ENCODE results near the gene ZNF273. TPM values are rescaled to one million over a fixed set of nuclear protein-coding genes. Genes with fewer than 3 reads are reported as not detected.

ZNF273 gene
- total and polyA plus RNA-seq, 10 of the 15 experiments (the other 5 are each of a cell fraction or from before 2014, with no cell fraction given), result 4.8 to 12.3 (median 7.8) TPM

DNA sequence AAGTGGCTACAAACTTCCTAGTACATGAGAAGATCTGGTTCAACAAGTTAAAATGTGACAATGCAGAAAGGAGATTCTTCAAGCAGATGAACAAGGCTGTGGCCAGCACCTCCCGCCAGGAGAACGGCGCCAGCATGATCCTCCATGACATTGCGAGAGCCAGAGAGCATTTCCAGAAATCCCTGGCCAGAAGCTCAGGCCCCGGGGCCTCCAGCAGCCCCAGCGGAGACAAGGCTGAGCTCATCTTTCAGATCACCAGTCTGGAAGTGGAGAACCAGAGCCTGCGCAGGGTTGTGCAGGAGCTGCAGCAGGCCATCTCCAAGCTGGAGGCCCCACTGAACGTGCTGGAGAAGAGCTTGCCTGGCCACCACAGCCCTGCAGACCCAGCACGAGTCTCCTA, 40.1 kb upstream of the ZNF273 start:
- Histone ChIP-seq H2AFZ (ENCODE audit: control insufficient read depth, low read depth, low read length) (no peak overlapping the region), H3K4me1 (ENCODE audit: control insufficient read depth, insufficient read depth, low read length) (no peaks in the 10 kb centered on the region), H3K4me2 (ENCODE audit: control insufficient read depth, insufficient read depth) (no peak overlapping the region), H4K20me1 (ENCODE audit: control insufficient read depth, insufficient read depth) (no peaks in the 10 kb centered on the region), H3K4me3 (no peak overlapping the region), H3K9ac (ENCODE audit: control insufficient read depth, insufficient read depth, low read length) (no peak overlapping the region), H3K36me3 (ENCODE audit: control insufficient read depth in 2 of 2, insufficient read depth in 2 of 2, low read length in 1 of 2) (no peaks in the 10 kb centered on the region), H3K9me3 (replicated peaks; ENCODE audit: control insufficient read depth, insufficient read depth, low read length) (no peaks in the 10 kb centered on the region; the same call in 2 of the 3 replicates), H3K79me2 (ENCODE audit: control insufficient read depth, insufficient read depth, low read length) (no peaks in the 10 kb centered on the region), H3K27ac (ENCODE audit: control insufficient read depth, insufficient read depth) (no peak overlapping the region), H3K27me3 (replicated peaks in 1 of 2; ENCODE audit: control insufficient read depth in 2 of 2, insufficient read depth in 2 of 2, low read length in 1 of 2) (no peaks in the 10 kb centered on the region)
- POLR2A ChIA-PET, result no interaction called here
- DNase-seq (ENCODE audit: low read depth, low spot score) (no peak), FAIRE-seq (no peak), ATAC-seq (no peak)
- BruUV-seq (replicated peaks), result no TSS peak
- intact Hi-C loops (cut with micrococcal nuclease; ENCODE audit: unreplicated experiment) (no loop called here), in situ Hi-C loops (cut with MboI) (no loop called here)
- RAD21 ChIA-PET (ENCODE audit: unreplicated experiment), result no interaction called here
- SMC1A ChIA-PET (ENCODE audit: uncharacterized antibody, unreplicated experiment), result no interaction called here
- 63% methylated on average over 9 of the region's 9 CpGs for WGBS (ENCODE audit: insufficient coverage, insufficient replicate concordance, low lambda C conversion rate, missing lambda C conversion rate)
- CTCF ChIA-PET, result no interaction called here
- TF ChIP-seq ZNF207 (IDR thresholded peaks at IDR 0.05; ENCODE audit: borderline replicate concordance) (no peak), NR2C2 (IDR thresholded peaks at IDR 0.05; ENCODE audit: borderline replicate concordance, control insufficient read depth, insufficient read length, low read depth) (no peak), JUND (IDR thresholded peaks at IDR 0.05; ENCODE audit: low read depth, low read length) (no peak), TCF3 (IDR thresholded peaks at IDR 0.05; ENCODE audit: borderline replicate concordance, insufficient read depth, low read depth, low read length) (no peak), IKZF2 (IDR thresholded peaks at IDR 0.05) (no peak), HDAC6 (IDR thresholded peaks at IDR 0.05; ENCODE audit: unreplicated experiment) (no peak), BCL11A (IDR thresholded peaks at IDR 0.05; ENCODE audit: low read depth, low read length) (no peak), MEF2B (IDR thresholded peaks at IDR 0.05; ENCODE audit: partially characterized antibody, poor library complexity, severe bottlenecking) (no peak), ASH2L (IDR thresholded peaks at IDR 0.05; ENCODE audit: borderline replicate concordance, low read depth) (no peak), EED (IDR thresholded peaks at IDR 0.05; ENCODE audit: low read depth) (no peak), IKZF1 (conservative IDR thresholded peaks at IDR 0.05) (no peak), CHD1 (IDR thresholded peaks at IDR 0.05; ENCODE audit: low read depth, low read length) (no peak)
- TF ChIP-seq, protein P1, sequence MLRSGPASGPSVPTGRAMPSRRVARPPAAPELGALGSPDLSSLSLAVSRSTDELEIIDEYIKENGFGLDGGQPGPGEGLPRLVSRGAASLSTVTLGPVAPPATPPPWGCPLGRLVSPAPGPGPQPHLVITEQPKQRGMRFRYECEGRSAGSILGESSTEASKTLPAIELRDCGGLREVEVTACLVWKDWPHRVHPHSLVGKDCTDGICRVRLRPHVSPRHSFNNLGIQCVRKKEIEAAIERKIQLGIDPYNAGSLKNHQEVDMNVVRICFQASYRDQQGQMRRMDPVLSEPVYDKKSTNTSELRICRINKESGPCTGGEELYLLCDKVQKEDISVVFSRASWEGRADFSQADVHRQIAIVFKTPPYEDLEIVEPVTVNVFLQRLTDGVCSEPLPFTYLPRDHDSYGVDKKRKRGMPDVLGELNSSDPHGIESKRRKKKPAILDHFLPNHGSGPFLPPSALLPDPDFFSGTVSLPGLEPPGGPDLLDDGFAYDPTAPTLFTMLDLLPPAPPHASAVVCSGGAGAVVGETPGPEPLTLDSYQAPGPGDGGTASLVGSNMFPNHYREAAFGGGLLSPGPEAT (IDR thresholded peaks at IDR 0.05; ENCODE audit: low read depth), result no peak
- TF ChIP-seq, protein P2, sequence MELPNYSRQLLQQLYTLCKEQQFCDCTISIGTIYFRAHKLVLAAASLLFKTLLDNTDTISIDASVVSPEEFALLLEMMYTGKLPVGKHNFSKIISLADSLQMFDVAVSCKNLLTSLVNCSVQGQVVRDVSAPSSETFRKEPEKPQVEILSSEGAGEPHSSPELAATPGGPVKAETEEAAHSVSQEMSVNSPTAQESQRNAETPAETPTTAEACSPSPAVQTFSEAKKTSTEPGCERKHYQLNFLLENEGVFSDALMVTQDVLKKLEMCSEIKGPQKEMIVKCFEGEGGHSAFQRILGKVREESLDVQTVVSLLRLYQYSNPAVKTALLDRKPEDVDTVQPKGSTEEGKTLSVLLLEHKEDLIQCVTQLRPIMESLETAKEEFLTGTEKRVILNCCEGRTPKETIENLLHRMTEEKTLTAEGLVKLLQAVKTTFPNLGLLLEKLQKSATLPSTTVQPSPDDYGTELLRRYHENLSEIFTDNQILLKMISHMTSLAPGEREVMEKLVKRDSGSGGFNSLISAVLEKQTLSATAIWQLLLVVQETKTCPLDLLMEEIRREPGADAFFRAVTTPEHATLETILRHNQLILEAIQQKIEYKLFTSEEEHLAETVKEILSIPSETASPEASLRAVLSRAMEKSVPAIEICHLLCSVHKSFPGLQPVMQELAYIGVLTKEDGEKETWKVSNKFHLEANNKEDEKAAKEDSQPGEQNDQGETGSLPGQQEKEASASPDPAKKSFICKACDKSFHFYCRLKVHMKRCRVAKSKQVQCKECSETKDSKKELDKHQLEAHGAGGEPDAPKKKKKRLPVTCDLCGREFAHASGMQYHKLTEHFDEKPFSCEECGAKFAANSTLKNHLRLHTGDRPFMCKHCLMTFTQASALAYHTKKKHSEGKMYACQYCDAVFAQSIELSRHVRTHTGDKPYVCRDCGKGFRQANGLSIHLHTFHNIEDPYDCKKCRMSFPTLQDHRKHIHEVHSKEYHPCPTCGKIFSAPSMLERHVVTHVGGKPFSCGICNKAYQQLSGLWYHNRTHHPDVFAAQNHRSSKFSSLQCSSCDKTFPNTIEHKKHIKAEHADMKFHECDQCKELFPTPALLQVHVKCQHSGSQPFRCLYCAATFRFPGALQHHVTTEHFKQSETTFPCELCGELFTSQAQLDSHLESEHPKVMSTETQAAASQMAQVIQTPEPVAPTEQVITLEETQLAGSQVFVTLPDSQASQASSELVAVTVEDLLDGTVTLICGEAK (IDR thresholded peaks at IDR 0.05; ENCODE audit: borderline replicate concordance), result no peak
- TF ChIP-seq, protein P3, sequence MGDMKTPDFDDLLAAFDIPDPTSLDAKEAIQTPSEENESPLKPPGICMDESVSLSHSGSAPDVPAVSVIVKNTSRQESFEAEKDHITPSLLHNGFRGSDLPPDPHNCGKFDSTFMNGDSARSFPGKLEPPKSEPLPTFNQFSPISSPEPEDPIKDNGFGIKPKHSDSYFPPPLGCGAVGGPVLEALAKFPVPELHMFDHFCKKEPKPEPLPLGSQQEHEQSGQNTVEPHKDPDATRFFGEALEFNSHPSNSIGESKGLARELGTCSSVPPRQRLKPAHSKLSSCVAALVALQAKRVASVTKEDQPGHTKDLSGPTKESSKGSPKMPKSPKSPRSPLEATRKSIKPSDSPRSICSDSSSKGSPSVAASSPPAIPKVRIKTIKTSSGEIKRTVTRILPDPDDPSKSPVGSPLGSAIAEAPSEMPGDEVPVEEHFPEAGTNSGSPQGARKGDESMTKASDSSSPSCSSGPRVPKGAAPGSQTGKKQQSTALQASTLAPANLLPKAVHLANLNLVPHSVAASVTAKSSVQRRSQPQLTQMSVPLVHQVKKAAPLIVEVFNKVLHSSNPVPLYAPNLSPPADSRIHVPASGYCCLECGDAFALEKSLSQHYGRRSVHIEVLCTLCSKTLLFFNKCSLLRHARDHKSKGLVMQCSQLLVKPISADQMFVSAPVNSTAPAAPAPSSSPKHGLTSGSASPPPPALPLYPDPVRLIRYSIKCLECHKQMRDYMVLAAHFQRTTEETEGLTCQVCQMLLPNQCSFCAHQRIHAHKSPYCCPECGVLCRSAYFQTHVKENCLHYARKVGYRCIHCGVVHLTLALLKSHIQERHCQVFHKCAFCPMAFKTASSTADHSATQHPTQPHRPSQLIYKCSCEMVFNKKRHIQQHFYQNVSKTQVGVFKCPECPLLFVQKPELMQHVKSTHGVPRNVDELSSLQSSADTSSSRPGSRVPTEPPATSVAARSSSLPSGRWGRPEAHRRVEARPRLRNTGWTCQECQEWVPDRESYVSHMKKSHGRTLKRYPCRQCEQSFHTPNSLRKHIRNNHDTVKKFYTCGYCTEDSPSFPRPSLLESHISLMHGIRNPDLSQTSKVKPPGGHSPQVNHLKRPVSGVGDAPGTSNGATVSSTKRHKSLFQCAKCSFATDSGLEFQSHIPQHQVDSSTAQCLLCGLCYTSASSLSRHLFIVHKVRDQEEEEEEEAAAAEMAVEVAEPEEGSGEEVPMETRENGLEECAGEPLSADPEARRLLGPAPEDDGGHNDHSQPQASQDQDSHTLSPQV (IDR thresholded peaks at IDR 0.05), result no peak
